Neuronal stem cell (in vitro differentiated cells): Measurements from ENCODE around the gene ENPP4.
"Not testable (repeated sequence)": the region's sequence is repeated elsewhere in the genome, so short reads cannot be mapped to it uniquely, and the experiment has no call there.

Experiments
- DNase-seq: peaks from one replicate; pipeline ENCODE4 v3.0.0-alpha.2; 2013; ENCODE audit warnings: low spot score
- H2AFZ ChIP-seq: one replicate; pipeline ENCODE4 v1.6.1; 2013; ENCODE audit warnings: mild to moderate bottlenecking, low read length, inconsistent platforms
- H2AK5ac ChIP-seq: 2 replicates; pipeline ENCODE4 v1.6.1; 2013; ENCODE audit warnings: low read depth, mild to moderate bottlenecking, inconsistent platforms, low read length, moderate library complexity, mixed read lengths
- H2BK120ac ChIP-seq: 2 replicates; pipeline ENCODE4 v1.6.1; 2013; ENCODE audit warnings: low read depth, mild to moderate bottlenecking, inconsistent platforms, low read length, moderate library complexity, mixed read lengths
- H2BK12ac ChIP-seq: one replicate; pipeline ENCODE4 v1.6.1; 2013; ENCODE audit warnings: low read length, inconsistent platforms
- H2BK15ac ChIP-seq: 2 replicates; pipeline ENCODE4 v1.6.1; 2013; ENCODE audit warnings: mild to moderate bottlenecking, low read length, inconsistent platforms, mixed read lengths
- H2BK5ac ChIP-seq: one replicate; pipeline ENCODE4 v1.6.1; 2013; ENCODE audit warnings: inconsistent platforms, mild to moderate bottlenecking, low read length, moderate library complexity
- H3K14ac ChIP-seq: one replicate; pipeline ENCODE4 v1.6.1; 2013; ENCODE audit warnings: low read length, inconsistent platforms
- H3K18ac ChIP-seq: 2 replicates; pipeline ENCODE4 v1.6.1; 2013; ENCODE audit warnings: low read length, inconsistent platforms
- H3K23ac ChIP-seq: 2 replicates; pipeline ENCODE4 v1.6.1; 2013; ENCODE audit warnings: low read depth, mild to moderate bottlenecking, mixed read lengths, low read length, inconsistent platforms; ENCODE audit not compliant: poor library complexity
- H3K27ac ChIP-seq: replicated peaks from 3 replicates; pipeline ENCODE4 v1.5.1; 2013; ENCODE audit warnings: low read length, inconsistent platforms
- H3K27me3 ChIP-seq, 3 experiments: 2 replicates each; pipeline ENCODE4 v1.6.1; 2013; ENCODE audit warnings: low read length in 3 of 3, mild to moderate bottlenecking in 2 of 3, inconsistent platforms in 1 of 3, low read depth in 1 of 3, mixed read lengths in 1 of 3, moderate library complexity in 1 of 3; ENCODE audit not compliant: control insufficient read depth in 3 of 3, insufficient read depth in 3 of 3
- H3K36me3 ChIP-seq, 2 donors: replicated peaks in 1 of 2; 2 replicates each; pipeline ENCODE4 v1.6.1; 2013; ENCODE audit warnings: low read length in 2 of 2; ENCODE audit not compliant: control insufficient read depth in 2 of 2, insufficient read depth in 2 of 2
- H3K4ac ChIP-seq: 2 replicates; pipeline ENCODE4 v1.6.1; 2013; ENCODE audit warnings: inconsistent platforms, mild to moderate bottlenecking, low read length, moderate library complexity
- H3K4me1 ChIP-seq, 2 donors: 1 replicate in 1 of 2; 2 replicates in 1 of 2; pipeline ENCODE4 v1.6.1; 2013; ENCODE audit warnings: low read length in 2 of 2, low read depth in 1 of 2; ENCODE audit not compliant: control insufficient read depth in 2 of 2, insufficient read depth in 1 of 2
- H3K4me2 ChIP-seq: one replicate; pipeline ENCODE4 v1.6.1; 2013; ENCODE audit warnings: mild to moderate bottlenecking, low read length, inconsistent platforms; ENCODE audit not compliant: insufficient read depth, poor library complexity, severe bottlenecking
- H3K4me3 ChIP-seq, 2 donors: 2 replicates each; pipeline ENCODE4 v1.5.1; 2013; ENCODE audit warnings: low read length in 2 of 2, mild to moderate bottlenecking in 2 of 2, inconsistent platforms in 1 of 2, moderate library complexity in 1 of 2
- H3K79me1 ChIP-seq: one replicate; pipeline ENCODE4 v1.6.1; 2013; ENCODE audit warnings: low read depth, mild to moderate bottlenecking, inconsistent platforms, low read length, moderate library complexity
- H3K9ac ChIP-seq: one replicate; pipeline ENCODE4 v1.6.1; 2013; ENCODE audit warnings: mild to moderate bottlenecking, low read depth, low read length, inconsistent platforms; ENCODE audit not compliant: poor library complexity
- H3K9me3 ChIP-seq, 2 donors: replicated peaks in 1 of 2; 2 replicates each; pipeline versions ENCODE3 to v1.6.1; 2013; ENCODE audit warnings: low read length in 2 of 2, mild to moderate bottlenecking in 2 of 2, inconsistent platforms in 1 of 2, low read depth in 1 of 2, mixed read lengths in 1 of 2, moderate library complexity in 1 of 2; ENCODE audit not compliant: control insufficient read depth in 2 of 2, insufficient read depth in 1 of 2
- H4K8ac ChIP-seq: one replicate; pipeline ENCODE4 v1.6.1; 2013; ENCODE audit warnings: low read depth, mild to moderate bottlenecking, inconsistent platforms, low read length, moderate library complexity
- H4K91ac ChIP-seq: one replicate; pipeline ENCODE4 v1.6.1; 2013; ENCODE audit warnings: low read length, low read depth, mild to moderate bottlenecking, inconsistent platforms; ENCODE audit not compliant: poor library complexity
- WGBS, 2 donors: extraction: QIAGEN DNeasy Blood & Tissue Kit; methylation state at CpG; one replicate each; pipeline ENCODE4 v1.1.7; 2013; ENCODE audit warnings: missing lambda C conversion rate in 2 of 2, mixed read lengths in 1 of 2; ENCODE audit not compliant: insufficient read length in 2 of 2, insufficient replicate concordance in 1 of 2; ENCODE audit errors: extremely low coverage in 2 of 2; 5-methylcytosine and 5-hydroxymethylcytosine counted together

The ENPP4 gene

DNA sequence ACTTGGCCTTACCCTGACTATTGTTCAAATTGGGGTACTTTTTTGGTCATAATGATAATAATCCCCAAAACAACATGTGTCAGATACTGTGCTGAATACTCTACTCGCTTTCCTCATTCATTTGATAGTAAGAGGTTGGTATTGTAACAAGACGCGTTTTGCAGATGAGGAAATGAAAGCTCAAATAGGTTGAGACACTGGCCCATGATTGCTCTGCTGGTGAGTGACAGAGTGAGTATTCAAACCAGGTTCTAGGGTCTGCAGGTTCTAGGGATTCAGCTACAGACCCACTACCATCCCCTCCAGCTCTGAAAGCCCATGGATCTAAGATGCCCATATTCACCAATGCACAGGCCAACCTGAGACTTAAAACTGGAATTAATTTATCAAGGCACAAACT is 1.3 kb upstream of the ENPP4 start:
- H4K91ac ChIP-seq = no peak overlapping the region
- no peak overlapping the region for H2AFZ ChIP-seq
- no CpG with 5 or more reads among the region's 3 CpGs for WGBS, 2 donors
- H3K79me1 ChIP-seq = no peaks in the 10 kb centered on the region
- no peak overlapping the region for H3K4me3 ChIP-seq
- H3K4me1 ChIP-seq = peaks cover 0 to 1% of the 10 kb centered on the region in 2 donors
- no peak overlapping the region for H3K23ac ChIP-seq
- H2BK120ac ChIP-seq = no peak overlapping the region
- no peak overlapping the region for H2BK5ac ChIP-seq
- H2BK12ac ChIP-seq = no peak overlapping the region
- no peak overlapping the region for H3K27ac ChIP-seq
- no peak overlapping the region for H3K18ac ChIP-seq
- H3K9ac ChIP-seq = no peak overlapping the region
- H4K8ac ChIP-seq = no peak overlapping the region
- no peak overlapping the region for H3K4me2 ChIP-seq
- no peak for DNase-seq
- no peaks in the 10 kb centered on the region for H3K9me3 ChIP-seq
- H3K36me3 ChIP-seq = no peaks in the 10 kb centered on the region
- no peak overlapping the region for H3K4ac ChIP-seq
- peaks cover 0 to 19% (median 0%) of the 10 kb centered on the region in 3 experiments for H3K27me3 ChIP-seq
- no peak overlapping the region for H2AK5ac ChIP-seq
- no peak overlapping the region for H2BK15ac ChIP-seq
- H3K14ac ChIP-seq = no peak overlapping the region

DNA sequence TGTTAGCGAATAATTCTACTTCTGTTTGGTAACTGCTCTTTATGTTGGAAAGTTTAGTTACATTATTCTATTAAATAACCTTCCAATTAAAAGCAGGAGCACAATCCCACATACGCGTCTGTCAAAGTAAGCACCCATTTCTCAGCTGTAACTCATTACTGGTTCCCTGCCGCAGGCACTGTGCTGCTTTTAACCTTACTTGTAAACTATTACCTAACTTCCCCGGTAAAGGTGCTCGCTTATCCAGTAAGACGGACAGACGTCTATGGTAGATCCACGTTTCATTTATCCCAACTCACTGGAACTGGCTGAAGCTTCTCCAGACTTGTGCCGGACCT is 529 bp upstream of the ENPP4 start:
- Histone ChIP-seq H3K18ac (no peak overlapping the region), H3K27ac (no peak overlapping the region), H2BK15ac (no peak overlapping the region), H4K8ac (no peak overlapping the region), H2BK12ac (no peak overlapping the region), H3K23ac (no peak overlapping the region), H3K36me3 (no peaks in the 10 kb centered on the region), H4K91ac (no peak overlapping the region), H3K14ac (no peak overlapping the region), H3K79me1 (no peaks in the 10 kb centered on the region), H3K27me3 (peaks cover 0 to 19% (median 0%) of the 10 kb centered on the region in 3 experiments), H3K9me3 (no peaks in the 10 kb centered on the region), H2AK5ac (no peak overlapping the region), H2BK5ac (no peak overlapping the region), H3K4me1 (peaks cover 0 to 1% of the 10 kb centered on the region in 2 donors), H3K4me2 (peak overlapping the region; percentile 50), H2AFZ (peak overlapping the region; percentile 98), H3K4me3 (peak overlapping the region; percentile 48 to 83), H3K4ac (no peak overlapping the region), H2BK120ac (no peak overlapping the region), H3K9ac (no peak overlapping the region)
- WGBS, 2 donors = no CpG with 5 or more reads among the region's 10 CpGs
- DNase-seq = no peak

DNA sequence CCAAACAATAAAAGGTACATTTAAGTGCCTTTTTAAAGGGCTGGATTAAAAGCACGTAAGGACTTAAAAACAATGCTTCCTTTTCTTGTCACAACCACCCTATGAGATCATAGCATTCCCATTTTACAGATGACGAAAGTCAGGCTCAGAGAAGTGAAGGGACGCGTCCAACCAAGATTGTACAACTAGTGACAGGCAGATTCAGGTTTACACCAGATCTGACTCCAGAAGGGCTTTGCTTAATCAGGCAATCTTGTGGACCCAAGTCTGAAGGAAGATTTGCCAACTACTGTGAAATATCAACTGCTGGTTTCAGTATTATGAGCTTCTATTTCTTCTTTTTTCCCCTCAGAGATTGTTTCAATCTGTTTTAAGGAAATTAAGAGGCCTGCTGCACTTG is 877 bp downstream of the ENPP4 start:
- H4K91ac ChIP-seq = no peak overlapping the region
- H3K9me3 ChIP-seq = no peaks in the 10 kb centered on the region
- H2BK120ac ChIP-seq = no peak overlapping the region
- H2BK5ac ChIP-seq = no peak overlapping the region
- no peak overlapping the region for H2AFZ ChIP-seq
- no peak overlapping the region for H3K4ac ChIP-seq
- H3K23ac ChIP-seq = no peak overlapping the region
- no peak overlapping the region for H3K27ac ChIP-seq
- no peak overlapping the region for H2AK5ac ChIP-seq
- no peak for DNase-seq
- H3K4me3 ChIP-seq = no peak overlapping the region
- no peak overlapping the region for H3K14ac ChIP-seq
- no peak overlapping the region for H3K18ac ChIP-seq
- no peak overlapping the region for H3K9ac ChIP-seq
- H3K4me2 ChIP-seq = no peak overlapping the region
- no peak overlapping the region for H4K8ac ChIP-seq
- no peaks in the 10 kb centered on the region for H3K36me3 ChIP-seq
- peaks cover 0 to 1% of the 10 kb centered on the region in 2 donors for H3K4me1 ChIP-seq
- no peak overlapping the region for H2BK15ac ChIP-seq
- WGBS, 2 donors = no CpG with 5 or more reads among the region's 4 CpGs
- peaks cover 0 to 19% (median 0%) of the 10 kb centered on the region in 3 experiments for H3K27me3 ChIP-seq
- no peaks in the 10 kb centered on the region for H3K79me1 ChIP-seq
- H2BK12ac ChIP-seq = no peak overlapping the region

DNA sequence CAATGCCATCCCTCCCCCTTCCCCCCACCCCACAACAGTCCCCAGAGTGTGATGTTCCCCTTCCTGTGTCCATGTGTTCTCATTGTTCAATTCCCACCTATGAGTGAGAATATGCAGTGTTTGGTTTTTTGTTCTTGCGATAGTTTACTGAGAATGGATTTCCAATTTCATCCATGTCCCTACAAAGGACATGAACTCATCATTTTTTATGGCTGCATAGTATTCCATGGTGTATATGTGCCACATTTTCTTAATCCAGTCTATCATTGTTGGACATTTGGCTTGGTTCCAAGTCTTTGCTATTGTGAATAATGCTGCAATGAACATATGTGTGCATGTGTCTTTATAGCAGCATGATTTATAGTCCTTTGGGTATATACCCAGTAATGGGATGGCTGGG is 1.5 kb downstream of the ENPP4 start:
- H3K79me1 ChIP-seq, H3K4me1 ChIP-seq, H3K18ac ChIP-seq, H3K23ac ChIP-seq, H2BK120ac ChIP-seq, H4K91ac ChIP-seq, H3K27ac ChIP-seq, H2AK5ac ChIP-seq, H2BK5ac ChIP-seq, H2BK15ac ChIP-seq, DNase-seq, H4K8ac ChIP-seq, H3K4ac ChIP-seq, H3K9me3 ChIP-seq, H3K4me2 ChIP-seq, H2BK12ac ChIP-seq, H3K9ac ChIP-seq, H2AFZ ChIP-seq, H3K4me3 ChIP-seq, H3K14ac ChIP-seq, H3K36me3 ChIP-seq: not testable (repeated sequence)
- WGBS, 2 donors = no CpG with 5 or more reads among the region's 1 CpG
- H3K27me3 ChIP-seq = peaks cover 0 to 19% (median 0%) of the 10 kb centered on the region in 3 experiments
